ENCODE data around the gene GNG3.
"Not testable (repeated sequence)": the region's sequence is repeated elsewhere in the genome, so short reads cannot be mapped to it uniquely, and the experiment has no call there.

Gene GNG3

DNA sequence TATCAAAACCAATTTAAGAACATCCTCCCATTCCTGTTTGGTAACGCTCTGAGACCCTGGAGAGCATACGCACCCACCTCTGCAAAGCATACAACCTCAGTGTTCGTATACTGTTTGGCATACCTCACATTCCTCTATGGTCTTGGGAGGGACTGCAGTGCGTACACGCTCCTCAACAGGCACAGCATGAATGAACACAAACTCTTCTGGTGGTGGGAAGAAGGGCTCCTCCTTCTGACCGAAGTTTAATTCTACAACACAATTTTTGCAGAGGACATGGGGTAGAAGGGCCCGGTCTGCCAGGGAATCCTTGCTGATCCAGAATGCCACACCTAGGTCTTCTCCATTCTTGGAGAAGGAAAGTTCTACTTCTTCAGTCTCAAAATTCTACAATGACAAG, 14.5 kb downstream of the GNG3 start:
- DNase-seq: no peak

DNA sequence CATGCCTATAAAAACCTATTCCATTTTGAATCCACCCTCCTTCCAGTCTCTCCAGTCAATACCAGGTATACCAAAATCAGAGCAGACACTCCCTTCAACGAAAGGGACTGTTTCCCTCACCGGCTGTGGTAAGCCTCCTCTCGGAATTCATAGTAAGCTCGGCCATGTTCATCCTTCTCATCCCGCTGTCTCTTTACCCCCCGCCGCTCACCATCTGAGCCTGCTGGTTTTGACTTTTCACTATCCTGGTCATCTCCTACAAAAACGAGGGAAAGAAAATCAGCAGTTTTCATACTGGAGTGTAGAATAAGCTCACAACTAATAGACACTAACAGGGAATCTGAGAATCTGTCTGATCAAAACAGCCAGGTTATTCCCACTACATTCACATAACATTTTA, 16.7 kb downstream of the GNG3 start:
- no peak for DNase-seq

DNA sequence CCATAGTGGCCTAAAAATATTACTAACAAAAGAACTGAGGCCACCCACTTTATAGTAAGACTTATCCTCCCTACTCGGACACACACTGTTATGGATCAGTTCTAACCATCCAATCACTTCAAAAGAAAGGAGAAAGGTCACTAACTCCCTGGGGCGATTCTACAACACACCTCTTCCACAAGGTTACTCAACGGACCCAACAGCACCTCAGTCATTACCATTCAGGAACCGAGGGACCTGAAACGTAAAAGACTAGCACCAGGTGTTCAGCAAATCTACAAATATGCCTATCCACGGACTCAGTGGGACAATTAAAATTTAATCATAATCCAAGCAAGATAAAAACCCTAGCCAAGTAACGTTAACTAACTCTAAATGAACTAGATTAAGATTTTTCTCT, 18.2 kb downstream of the GNG3 start:
- DNase-seq: no peak

DNA sequence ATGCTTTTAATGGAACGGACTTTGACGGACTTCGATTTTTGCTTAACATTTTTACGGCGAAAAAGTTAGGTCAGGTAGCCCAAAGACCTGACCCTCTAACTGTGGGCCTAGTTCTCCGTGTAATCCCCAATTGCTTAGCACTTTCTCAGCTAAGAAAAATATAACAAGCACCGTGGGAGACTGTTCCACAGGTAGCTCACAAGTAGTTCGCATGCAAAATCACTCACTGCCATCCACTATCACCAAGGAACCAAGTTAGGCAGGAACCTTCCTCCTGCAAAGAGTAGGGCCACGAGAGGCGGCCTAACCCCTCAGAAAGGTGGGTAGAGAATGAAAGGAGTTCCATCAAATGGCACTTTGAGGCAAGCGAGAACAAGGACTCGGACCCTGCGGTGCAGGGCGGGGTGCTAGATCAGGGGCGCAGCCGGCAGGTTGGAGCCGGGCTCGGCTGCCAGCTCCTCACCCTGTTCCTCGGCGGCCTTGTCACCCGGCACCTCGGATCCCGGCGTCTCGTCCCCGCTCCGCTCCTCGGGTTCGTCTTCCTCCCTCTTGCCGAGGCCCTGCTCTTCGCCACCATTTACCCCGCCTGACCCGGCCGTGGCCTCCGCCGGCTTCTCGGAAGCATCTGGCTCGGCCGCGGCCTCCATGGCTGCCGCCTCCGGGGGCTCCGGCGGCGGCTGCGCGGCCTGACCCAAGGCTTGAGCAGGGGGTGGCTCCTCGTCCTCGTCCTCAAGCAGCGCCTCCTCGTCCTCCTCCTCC, 18.9 kb downstream of the GNG3 start:
- no peak for DNase-seq

DNA sequence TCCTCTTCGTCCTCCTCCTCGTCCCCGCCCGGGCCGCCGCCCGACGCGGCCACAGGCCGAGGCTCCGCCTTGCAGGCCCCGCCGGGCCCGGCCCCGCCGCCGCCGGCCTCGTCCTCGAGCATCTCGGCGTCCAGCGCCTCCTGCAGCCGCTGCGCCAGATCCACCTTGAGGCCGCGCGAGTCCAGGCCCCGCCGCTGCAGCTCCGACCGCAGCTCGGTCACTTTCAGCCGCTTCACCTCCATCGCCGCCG, 19.4 kb downstream of the GNG3 start:
- DNase-seq: no peak

DNA sequence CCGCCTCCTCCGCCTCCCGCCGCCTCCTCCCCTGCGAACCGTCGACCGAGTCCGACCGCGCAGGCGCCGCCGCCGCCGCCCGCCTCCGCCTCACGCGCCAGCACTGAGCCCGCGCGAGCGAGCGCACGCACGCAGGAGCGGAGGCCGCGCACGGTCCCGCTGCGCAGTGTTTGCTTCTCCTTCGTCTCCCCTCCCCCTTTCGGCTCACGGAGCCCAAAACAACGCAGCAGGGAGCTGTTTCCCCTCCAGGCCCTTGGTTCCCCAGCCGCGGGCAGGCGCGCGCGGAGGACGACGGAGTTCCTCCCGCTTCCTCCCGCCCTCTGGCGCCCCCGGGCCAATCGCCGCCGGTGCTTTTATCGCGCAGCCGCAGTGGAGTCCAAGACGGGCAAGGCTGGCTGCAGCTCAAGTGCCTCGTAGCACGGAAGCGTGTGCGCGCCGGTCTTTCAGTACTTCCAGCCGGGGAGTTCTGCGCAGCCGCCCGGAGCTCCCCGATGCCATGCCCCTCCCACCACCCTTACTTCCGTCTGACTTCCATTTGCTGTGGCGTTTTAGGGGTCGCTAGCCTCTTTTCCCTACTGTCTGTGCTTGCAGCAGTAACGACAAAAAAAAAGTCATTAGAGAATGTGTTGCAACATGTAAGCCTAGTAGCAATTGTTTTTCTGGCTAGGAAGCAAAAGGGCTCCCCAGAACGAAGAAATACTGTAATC, 19.8 kb downstream of the GNG3 start, which contains the start of gene HNRNPUL2:
Gene HNRNPUL2 (minus strand): TSS at position 293 of the 707 bp plus-strand sequence. CDS start 301 bp downstream, outside the sequence.
- DNase-seq: peak; percentile 99

DNA sequence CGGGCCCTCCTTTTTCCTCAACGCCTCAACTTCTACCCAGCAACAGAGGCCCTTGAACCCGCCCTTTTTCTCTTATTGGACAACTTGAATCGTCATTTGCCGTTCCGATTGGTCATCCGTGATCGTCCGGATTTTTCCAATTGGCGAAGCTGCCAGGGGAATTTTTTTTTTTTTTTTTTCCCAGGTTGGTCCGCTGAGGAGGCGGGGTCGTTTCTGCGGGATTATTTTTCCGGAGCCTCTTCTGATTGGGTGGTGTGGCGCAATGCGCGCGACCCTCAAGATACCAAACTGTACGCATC, 20.3 kb downstream of the GNG3 start:
- peak; percentile 92 for DNase-seq

DNA sequence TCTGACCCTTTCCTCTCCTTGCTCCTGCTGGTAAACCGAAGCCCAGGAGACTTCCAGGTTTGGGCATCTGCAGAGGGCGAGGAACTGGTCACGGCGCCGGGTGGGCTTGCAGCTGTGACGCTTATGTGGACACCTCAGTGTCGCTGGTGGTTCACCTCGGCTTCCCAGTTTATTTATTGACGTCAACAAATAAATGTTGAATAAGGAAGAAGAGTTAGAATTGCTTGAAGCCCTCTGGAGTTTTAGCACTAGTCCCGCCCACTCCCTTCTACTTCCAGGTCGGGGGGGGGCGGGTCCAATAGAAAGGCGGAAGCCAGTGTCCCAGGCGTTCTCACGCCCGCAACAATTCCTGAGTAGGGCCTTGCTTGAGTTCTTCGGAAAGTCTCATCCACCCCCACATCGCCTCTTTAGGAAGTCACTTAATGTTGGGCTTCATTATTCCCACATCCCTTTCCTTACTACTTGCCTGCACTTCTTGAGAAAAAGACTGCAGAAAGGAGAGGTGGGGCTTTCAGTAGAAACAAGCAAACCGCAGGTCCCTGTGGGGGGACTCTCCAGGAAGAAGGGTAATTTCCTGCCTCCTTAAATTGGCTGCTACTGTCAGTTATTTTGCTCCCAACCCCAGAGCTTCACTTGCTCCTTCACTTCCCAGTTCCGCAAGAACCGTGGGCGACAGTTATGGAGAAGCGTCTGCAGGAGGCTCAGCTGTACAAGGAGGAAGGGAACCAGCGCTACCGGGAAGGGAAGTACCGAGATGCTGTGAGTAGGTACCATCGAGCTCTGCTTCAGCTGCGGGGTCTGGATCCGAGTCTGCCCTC, 20.9 kb downstream of the GNG3 start, which contains the start of gene TTC9C:
Gene TTC9C (plus strand): TSS at position 316 of the 818 bp plus-strand sequence. CDS start 363 bp downstream, at position 679.
- DNase-seq: peak; percentile 81

DNA sequence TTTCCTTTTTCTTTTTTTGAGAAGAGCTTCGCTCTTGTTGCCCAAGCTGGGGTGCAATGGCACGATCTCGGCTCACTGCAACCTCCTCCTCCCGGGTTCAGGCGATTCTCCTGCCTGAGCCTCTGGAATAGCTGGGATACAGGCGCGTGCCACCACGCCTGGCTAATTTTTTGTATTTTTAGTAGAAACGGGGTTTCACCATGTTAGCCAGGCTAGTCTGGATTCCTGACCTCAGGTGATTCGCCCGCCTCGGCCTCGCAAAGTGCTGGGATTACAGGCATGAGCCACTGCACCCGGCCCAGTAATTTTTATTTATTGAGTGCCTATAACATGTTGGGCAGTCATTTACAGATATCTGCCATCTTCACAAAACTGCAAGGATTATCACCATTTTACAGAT, 22.6 kb downstream of the GNG3 start:
- not testable (repeated sequence) for DNase-seq

DNA sequence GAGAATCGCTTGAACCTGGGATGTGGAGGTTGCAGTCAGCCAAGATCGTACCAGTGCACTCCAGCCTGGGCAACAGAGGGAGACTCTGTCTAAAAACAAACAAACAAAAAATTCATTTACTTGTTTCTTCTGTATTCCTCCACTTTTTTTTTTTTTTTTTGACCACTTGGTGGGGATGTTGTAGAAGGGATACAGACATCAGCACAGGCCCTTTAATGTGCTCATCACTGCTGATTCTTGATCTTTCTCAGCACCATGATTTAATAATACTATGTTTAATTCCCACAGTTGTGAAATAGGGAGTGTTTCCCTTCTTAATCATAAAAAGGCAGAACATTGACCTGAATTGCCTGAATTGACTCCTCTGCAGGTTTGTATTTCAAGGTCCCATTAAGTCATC, 25.4 kb downstream of the GNG3 start:
- no peak for DNase-seq

DNA sequence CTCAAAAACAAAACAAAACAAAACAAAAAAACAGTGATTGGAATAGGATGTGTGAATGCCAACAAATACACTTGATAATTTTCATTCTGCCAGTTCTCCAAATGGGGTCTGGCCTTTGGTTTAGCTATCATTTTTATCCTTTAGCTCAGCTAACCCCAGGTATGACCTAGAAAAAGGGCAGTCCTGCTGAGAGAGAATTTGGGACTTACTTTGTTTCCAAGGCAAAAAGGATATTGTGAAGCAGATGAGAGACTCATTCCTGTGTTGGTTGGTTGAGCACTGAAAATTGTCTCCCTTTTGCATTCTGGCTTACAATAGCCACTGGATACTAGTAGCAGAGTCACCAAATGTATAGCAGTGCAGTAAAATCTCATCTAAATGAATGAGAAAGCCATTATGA, 29.7 kb downstream of the GNG3 start:
- DNase-seq: no peak

DNA sequence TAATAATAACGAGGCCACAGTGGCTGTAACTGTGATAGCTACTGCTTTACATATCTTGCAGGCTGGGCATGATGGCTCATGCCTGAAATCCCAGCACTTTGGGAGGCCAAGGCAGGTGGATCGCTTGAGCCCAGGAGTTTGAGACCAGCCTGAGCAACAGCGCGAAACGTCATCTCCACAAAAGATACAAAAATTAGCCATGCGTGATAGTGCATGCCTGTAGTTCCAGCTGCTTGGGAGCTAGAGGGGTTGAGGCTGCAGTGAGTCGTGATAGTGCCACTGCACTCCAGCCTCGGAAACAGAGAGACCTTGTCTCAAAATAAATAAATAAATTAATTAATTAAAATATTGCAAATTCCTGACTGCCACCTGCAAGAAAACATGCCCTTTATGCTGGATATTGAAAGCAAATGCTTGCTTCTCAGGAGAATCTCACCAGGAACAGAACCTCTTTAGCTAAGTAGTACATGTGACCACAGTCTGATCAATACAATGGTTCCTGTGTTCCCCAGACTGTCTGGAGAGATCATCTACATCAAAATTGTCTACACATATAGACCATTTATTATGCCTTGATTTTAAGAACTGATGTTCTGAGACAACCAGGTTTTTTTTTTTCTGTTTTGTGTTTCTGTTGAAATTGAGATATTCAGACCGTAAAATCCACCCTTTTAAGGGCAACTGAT, 40.1 kb downstream of the GNG3 start:
- DNase-seq: no peak

DNA sequence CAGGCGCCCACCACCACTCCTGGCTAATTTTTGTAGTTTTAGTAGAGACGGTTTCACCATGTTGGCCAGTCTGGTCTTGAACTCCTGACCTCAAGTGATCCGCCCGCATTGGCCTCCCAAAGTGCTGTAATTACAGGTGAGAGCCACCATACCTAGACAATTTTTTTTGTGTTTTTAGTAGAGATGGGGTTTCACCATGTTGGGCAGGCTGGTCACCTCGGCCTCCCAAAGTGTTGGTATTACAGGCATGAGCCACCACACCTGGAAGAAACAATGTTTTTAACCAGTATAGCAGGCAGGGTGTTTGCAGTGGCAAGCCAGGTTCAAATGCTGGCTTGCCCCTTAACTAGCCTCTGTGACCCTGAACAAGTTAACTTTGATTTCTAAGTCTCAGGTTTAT, 42.5 kb downstream of the GNG3 start:
- not testable (repeated sequence) for DNase-seq

DNA sequence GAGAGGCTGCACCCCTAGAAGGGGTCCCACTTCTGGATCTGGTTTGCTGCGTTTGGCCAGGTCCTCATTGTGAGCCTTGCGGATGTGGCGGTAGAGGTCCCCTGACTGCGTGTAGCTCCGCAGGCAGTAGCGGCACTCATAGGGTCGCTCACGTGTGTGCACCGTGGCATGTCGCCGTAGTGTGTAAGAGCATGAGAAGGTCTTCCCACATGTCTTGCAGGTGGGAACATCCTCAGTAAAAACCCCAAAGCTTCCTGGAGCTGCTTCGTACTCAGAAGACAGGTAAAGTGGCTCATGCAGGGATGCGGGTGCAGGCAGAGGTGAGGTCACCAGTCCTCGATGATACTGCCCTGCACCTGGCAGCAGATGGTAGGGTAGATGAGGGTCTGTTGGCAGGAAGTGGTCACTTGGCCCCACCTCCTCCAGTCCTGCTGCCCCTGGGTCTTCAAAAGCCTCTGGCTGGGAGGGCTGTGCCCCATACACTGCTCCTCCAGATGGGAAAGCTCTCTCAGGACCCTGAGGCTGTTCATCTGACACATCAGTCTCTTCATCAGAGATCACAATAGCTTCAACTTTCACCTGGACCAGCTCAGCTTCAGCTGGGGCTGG, 44.8 kb downstream of the GNG3 start:
- no peak for DNase-seq

DNA sequence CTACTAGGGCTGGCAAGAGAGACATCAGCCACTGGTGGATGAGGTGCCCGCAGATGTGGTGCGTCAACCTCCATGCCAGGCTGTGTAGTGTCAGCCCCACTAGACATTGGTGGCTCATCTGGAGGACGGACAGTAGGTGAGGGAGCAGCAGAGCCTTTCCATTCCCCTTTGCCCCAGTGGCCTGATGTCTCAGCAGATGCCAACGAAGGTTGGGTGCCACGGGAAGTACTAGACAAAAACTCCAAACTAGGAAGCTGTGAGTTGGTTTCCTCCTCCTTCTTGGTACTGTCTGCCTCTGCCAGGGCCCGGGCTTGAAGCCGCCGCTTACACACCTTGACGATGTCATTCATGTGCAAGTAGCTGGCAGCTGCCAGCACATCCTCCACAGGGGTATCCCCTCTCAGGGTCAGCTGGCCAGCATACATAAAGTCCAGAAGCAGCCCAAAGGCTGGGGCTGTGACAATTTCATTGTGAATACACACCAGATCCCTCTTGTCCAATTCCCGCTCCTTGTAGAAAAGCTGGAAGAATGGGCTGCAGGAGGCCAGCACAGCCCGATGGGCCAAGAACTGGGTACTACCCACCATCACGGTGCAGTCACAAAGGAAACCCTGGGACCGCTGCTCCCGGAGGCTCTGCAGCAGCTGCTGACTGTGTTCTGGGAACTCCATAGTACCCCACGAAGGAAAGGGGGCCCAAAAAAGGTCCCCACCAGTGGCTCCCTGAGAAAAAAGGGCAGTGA, 45.7 kb downstream of the GNG3 start:
- DNase-seq: no peak

DNA sequence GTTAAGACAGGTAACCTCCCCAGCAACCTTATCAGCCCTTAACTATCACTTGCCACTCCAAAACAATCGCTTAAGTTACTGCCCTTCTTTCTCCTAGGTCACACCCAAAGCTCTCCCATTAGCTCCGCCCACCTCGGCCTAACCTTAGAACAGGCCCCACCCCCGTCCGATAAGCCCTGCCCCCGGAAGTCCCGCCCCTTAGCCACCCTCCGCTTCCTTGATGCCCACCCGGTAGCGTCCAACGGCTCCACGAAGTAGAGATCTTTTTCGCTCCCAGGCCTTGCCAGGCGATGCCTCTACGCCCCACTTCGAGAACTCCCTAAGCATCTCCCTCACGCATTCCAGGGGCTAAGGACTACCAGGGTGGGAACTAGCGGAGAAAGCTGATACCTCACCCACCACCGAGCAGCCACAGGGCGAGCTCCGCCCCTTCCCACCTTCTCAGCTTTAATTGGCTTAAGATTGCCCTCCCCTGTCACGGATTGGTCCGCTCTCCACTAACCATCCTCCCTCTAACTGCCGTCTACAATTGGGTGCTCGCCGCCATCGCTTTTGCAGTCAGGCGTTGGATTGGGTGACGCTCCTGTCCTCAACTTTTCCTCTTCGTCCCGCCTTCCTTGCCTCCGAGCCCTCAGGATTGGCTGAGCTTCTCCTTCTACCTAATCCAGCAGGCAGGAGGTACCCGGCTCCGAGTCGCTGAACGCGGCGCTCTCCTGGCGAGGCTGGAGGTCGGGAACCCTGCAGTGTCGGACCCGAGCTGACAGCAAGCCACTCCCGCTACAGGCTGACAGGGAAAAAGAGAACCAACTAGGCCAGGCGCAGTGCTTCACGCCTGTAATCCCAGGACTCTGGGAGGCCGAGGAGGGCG, 46.5 kb downstream of the GNG3 start, which contains the start of gene ZBTB3:
Gene ZBTB3 (minus strand): TSS at position 425 of the 868 bp plus-strand sequence. CDS start 496 bp downstream, outside the sequence.
- DNase-seq: peak; percentile 99

DNA sequence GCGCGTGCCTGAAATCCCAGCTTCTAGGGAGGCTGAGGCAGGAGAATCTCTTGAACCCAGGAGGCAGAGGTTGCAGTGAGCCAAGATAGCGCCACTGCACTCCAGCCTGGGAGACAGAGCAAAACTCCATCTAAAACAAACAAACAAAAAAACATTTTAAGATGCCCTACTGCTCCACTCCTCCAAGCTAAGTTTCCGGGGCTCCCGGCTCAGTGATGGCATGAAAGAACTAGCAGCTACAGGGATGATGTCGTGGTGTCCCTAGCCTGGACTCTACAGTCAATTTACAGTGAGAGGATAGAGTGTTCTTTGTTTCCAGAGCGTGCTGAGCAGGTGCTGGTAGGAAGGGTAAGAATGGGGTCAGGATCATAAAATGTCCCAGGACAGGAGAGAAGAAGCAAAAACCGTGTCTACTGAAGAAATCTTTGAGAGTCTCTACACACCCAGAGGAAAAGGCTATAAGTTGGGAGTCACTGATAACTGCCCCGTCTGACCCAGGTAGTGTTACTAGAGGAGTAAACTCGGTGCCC, 47.7 kb downstream of the GNG3 start:
- DNase-seq: no peak

DNA sequence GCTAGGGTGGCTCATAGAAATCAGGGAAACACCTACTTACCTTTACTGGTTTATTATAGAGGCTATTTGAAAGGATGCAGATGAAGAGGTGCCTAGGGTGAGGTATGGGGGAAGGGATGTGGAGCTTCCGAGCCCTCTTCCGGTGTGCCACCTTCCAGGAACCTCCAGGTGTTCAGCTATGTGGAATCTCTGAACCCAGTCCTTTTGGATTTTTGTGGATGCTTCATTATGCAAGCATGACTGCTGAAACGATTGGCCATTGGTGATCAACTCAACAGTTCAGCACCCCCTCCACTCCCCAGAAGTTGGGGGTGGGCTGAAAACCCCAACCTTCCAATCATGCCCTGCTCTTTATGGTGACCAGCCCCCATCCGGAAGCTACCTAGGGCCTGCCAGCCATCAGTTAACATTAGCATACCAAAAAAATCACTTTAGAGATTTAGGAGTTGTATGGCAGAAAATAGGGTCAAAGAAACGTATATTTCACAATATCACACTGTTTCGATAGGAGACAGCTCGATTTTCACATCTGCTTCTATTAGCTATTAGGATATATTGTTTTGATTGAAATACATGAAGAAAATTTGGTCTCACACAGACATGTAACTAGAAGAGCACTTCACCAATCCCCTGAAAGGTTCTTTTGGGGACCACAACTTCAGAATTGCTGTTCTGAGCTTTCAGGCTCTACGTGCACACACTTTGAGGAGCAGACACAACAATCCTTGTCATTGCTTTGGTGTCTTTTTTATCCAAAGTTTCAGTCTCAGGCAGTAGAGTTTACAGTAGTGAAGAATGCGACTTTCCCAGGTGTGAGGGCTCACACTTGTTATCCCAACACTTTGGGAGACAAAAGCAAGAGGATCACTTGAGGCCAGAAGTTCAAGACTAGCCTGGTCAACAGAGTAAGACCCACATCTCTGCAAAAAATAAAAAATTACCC, 50.6 kb downstream of the GNG3 start:
- DNase-seq: no peak

All from CD4-positive, alpha-beta T cell treated with Interleukin-15 for 1 hour (primary cell).